Activated CD8-positive, alpha-beta memory T cell treated with anti-CD3 and anti-CD28 coated beads for 36 hours (primary cell): ENCODE measurements around the gene ARHGAP26. TPM values are rescaled to one million over a fixed set of nuclear protein-coding genes. Genes with fewer than 3 reads are reported as not detected.
"Not testable (repeated sequence)": the region's sequence is repeated elsewhere in the genome, so short reads cannot be mapped to it uniquely, and the experiment has no call there.

ENCODE experiments used
- CTCF ChIA-PET: fragments of 350-600 bp; sonication (Branson Sonifier 250); formaldehyde crosslinking; loops from one replicate; lab custom pipeline; 2021; ENCODE audit warnings: antibody characterized with exemption; lab: Charles Lee
- POLR2A ChIA-PET: fragments of 350-600 bp; sonication (Branson Sonifier 250); formaldehyde crosslinking; loops from one replicate; lab custom pipeline; 2021; ENCODE audit warnings: antibody characterized with exemption; lab: Charles Lee
- total RNA-seq, 2 experiments: library from RNA; stranded (reverse); gene quantifications; one replicate each; pipeline ENCODE4 v1.2.3, GENCODE V29; 2021

ARHGAP26 gene
- total RNA-seq, 2 experiments from 2014 or later: 15.6 to 15.7 TPM

DNA sequence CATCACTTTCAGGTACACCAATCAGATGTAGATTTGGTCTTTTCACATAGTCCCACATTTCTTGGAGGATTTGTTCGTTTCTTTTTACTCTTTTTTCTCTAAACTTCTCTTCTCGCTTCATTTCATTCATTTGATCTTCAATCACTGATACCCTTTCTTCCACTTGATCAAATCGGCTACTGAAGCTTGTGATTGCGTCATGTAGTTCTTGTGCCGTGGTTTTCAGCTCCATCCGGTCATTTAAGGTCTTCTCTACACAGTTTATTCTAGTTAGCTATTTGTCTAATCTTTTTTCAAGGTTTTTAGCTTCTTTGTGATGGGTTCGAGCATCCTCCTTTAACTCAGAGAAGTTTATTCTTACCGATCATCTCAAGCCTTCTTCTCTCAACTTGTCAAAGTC, 219.9 kb downstream of the ARHGAP26 start:
- POLR2A ChIA-PET: not testable (repeated sequence)

DNA sequence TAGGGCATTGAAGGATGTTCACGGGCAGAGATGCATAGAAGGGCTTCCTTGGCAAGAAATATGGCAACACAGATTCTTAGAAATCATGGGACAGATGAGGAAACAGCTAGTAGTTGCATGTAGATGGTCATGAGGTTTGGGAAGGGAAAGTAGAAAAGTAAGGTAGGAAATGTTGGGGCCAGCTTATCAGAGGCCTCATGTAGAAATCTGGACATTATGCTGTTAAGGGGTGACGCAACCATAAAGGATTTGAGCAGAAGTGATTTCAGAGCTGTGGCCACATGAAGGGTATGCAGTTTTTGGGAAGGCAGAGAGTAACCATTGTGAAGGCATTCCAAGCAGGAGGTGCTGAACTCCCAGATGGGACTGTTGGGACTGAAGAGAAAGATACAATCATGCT, 224.0 kb downstream of the ARHGAP26 start:
- ChIA-PET POLR2A (no interaction called here), CTCF (no interaction called here)

More for the DNA sequence above, 219.9 kb downstream of the ARHGAP26 start:
- CTCF ChIA-PET: not testable (repeated sequence)

DNA sequence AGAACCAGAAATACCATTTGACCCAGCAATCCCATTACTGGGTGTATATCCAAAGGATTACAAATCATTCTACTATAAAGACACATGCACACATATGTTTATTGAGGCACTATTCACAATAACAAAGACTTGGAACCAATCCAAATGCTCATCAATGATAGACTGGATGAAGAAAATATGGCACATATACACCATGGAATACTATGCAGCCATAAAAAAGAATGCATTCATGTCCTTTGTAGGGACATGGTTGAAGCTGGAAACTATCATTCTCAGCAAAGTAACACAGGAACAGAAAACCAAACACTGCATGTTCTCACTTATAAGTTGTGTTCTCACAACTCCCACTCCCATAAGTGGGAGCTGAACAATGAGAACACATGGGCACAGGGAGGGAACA, 225.4 kb downstream of the ARHGAP26 start:
- POLR2A ChIA-PET: interaction anchor here (0.6 kb wide), 1 partner anchor 9 kb away, joined by 3 read pairs; no protein-coding TSS in a partner anchor

DNA sequence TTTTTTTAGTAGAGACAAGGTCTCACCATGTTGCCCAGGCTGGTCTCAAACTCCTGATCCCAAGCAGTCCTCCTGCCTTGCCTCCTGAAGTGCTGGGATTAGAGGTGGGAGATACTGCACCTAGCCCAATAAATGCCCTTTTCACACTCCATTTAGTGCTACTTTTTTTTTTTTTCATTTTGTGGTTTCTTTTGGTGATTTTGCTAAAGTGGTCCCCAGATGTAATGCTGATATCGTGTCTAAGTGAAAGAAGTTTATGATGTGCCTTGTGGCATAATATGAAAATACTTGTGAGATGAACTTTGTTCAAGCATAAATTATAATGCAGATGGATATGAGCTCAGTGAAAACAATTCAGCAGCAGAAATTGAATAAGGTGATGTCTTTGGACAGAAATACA, 227.4 kb downstream of the ARHGAP26 start:
- ChIA-PET CTCF (interaction anchor here (0.7 kb wide), 1 partner anchor 344 kb away, joined by 3 read pairs; no protein-coding TSS in a partner anchor), POLR2A (no interaction called here)

More for the DNA sequence above, 225.4 kb downstream of the ARHGAP26 start:
- CTCF ChIA-PET: not testable (repeated sequence)

DNA sequence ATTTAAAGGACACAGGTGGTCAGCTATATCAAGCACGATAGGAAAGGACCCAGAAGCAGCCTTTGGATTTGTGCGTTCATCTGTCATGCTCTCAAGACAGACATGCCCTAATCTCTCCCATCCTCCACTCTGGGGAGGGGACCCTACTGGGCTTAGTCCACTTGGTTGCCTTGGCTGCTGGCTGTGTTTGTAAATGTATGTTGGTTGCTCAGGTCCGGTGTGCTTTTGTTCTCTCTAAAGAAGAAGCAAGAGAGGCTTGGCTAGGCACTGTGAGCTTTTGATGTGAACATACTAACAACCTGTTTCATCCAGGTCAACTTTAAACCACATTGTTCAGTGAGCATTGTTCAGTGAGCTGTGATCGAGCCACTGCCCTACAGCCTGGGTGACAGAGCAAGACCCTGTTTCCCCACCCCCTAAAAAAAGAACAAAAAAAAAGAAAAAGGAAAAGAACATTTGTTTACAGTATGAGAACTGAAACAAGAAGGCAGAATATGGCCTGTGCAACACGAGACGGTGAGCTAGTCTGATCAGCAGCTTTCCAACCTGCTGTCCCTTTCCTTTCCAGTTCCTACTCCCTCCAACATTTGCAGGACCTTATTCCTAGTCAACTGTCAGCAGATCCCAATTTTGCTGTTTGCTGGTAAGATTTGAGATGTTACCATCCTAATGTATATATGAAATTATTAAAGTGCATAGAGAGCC, 228.3 kb downstream of the ARHGAP26 start:
- ChIA-PET CTCF (interaction anchor here (0.7 kb wide), 1 partner anchor 344 kb away, joined by 3 read pairs; no protein-coding TSS in a partner anchor), POLR2A (no interaction called here)

DNA sequence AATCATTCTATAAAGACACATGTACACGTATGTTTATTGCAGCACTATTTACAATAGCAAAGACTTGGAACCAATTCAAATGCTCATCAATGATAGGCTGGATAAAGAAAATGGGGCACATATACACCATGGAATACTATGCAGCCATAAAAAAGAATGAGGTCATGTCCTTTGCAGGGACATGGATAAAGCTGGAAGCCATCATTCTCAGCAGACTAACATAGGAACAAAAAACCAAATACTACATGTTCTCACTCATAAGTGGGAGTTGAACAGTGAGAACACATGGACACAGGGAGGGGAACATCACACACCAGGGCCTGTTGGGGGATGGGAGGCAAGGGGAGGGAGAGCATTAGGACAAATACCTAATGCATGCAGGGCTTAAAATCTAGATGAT, 230.4 kb downstream of the ARHGAP26 start:
- POLR2A ChIA-PET: interaction anchor here (0.6 kb wide), 1 partner anchor 22 kb away, joined by 4 read pairs; no protein-coding TSS in a partner anchor
- CTCF ChIA-PET: not testable (repeated sequence)

DNA sequence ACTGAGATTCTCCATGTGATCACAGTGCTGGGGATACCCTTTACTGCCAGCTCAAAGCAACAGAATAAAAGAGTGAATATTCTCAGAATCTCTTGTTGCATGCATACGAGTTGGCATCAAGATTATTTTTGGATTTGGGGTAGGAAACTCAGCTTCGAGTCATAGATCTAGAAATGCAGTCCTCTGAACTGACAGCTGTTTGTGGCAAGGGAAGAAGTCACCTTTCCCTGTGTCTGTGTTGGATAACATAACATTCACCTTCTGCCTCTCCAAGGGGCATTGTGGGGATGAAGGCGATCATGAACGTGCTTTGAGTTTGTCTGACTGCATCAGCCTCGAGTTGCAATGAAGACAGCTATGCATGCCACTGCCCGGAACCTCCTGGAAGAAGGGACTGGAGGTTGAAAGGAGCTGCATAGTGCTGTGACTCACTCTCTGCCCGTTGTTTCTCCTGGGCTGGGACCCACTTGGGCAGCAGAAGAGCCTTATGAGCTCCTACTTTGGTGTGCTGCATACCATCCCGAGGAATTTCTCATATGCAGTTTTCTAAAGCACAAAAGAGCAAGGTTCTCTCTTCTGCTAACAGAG, 231.7 kb downstream of the ARHGAP26 start:
- POLR2A ChIA-PET: interaction anchor here (0.6 to 2.1 kb wide), 3 partner anchors 33 to 403 kb away, joined by 4 to 14 read pairs (median 6); partner anchors contain the start of gene NR3C1
- CTCF ChIA-PET: interaction anchor here (0.9 to 1.7 kb wide), 5 partner anchors 34 to 432 kb away, joined by 3 to 7 read pairs (median 3); partner anchors contain the start of gene NR3C1

DNA sequence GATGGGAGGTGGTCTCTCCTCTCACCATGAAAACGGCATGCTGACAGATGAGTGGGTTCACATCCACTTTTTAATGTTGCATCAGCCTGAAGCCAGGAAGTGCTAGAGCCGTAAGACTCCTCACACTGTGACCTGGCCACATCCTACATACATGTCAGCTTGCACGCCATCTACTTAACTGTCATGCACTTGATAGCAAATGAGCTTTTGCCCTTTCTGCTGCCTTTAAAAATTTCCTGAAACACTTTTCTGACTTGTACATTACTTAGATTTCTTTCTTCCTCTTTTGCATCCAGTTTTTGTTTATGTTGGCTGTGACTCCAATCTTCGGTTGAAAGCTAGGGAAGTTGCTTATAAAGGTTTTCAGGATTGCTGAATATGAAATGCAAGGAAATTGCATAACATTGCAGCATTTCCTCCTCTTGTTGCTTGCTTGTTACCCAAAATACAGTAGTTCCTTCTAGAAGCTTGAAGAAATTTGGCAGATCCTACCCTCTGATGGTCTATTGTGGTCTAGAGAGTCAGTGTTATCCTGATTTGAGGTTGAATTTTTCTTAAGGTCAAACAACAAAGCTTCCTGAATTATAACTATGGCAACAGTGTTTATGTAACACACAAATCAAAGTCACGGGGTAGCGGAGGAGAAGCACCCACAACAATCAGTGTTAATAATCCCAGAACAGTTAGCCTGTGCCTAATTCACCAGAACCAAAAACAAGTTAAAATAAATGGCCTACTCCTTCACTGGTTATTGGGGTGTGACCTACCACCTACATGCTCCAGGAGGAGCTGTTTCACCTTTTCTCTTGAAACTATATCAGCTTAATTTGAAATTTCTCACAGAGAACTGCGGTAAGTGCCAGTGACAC, 232.5 kb downstream of the ARHGAP26 start:
- POLR2A ChIA-PET: interaction anchor here (1.1 to 2.1 kb wide), 4 partner anchors 77 to 824 kb away, joined by 3 to 14 read pairs (median 4); partner anchors contain the start of gene NR3C1
- CTCF ChIA-PET: interaction anchor here (1.0 to 2.2 kb wide), 8 partner anchors 27 to 1189 kb away, joined by 3 to 8 read pairs (median 4); partner anchors contain the start of genes KCTD16, NR3C1 and YIPF5

DNA sequence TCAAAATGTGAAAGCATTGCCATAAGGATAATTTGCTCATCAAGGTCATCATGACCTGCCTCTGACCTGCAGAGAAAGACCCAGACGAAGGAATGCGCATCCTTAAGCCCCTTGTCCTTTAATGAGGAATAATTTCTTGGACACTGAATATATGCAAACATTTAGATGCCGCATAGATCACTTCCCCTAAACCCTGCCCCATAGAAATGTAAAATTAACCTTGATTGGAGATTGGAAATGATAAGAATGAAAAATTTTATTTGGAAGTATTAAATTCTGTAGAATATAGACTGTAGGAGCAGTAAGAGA, 233.1 kb downstream of the ARHGAP26 start:
- ChIA-PET CTCF (interaction anchor here (0.7 to 2.2 kb wide), 7 partner anchors 17 to 1188 kb away, joined by 3 to 8 read pairs (median 3); partner anchors contain the start of genes KCTD16 and YIPF5), POLR2A (interaction anchor here (0.7 to 2.1 kb wide), 5 partner anchors 77 to 824 kb away, joined by 3 to 14 read pairs (median 4); partner anchors contain the start of gene NR3C1)

DNA sequence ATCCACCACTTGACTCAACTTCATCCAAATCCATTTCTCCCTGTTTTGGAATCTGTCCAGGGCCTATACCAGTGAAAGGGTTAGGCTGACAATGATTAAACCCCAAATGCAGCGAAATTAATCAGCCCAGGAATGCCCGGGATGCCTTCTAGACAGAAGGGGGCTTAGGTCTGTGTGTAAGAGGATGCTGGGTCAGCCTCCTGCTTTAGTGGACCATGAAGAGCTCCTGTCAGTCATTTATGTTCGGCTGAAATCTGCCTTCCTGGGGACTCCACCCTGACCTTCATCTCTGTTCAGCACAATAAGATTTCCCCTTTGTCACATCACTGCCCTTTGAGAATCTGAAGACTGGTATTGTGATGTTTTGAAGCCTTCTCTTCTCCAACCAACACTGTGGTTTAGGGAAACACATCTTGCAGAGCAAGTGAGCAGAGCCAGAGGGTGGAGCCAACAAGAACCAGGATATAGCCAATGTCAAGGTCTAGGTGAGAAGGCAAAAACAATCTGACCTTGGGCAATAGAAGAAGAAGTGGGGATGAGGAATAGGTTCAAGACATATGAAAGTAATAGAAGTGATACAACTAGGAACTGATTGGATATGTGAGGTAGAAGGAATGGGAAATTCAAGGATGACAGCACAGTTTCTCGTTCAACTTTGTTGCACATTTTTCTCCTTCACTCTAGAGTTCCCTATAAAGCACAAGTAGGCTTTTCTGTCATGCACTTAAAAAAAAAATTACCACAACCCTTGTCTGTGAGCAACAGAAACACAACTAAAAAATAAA, 234.4 kb downstream of the ARHGAP26 start:
- POLR2A ChIA-PET: interaction anchor here (0.6 to 0.7 kb wide), 2 partner anchors 9 to 237 kb away, joined by 3 to 7 read pairs; no protein-coding TSS in a partner anchor

DNA sequence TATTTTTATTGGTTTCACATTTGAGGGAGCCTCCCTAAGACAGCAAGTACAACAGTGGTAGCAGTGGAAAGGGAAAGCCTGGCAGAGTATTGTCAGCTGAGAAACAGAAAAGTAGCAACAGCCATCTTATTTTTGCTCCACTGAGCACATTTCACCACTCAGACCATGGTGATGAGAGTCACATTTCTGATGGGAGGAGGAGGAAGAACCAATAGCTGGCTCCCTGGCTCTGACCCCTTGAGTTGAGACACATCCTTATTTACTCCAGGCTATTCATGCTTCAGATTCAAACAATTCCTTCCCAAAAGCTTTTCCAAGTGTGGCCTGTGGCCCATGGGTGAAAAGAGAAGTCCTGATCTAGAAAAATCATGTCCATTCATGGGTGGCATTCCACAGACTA, 236.3 kb downstream of the ARHGAP26 start:
- ChIA-PET CTCF (interaction anchor here (0.7 kb wide), 3 partner anchors 24 to 132 kb away, joined by 3 to 4 read pairs (median 4); no protein-coding TSS in a partner anchor), POLR2A (no interaction called here)

More for the DNA sequence above, 234.4 kb downstream of the ARHGAP26 start:
- CTCF ChIA-PET: interaction anchor here (0.6 to 2.2 kb wide), 4 partner anchors 29 to 445 kb away, joined by 3 to 8 read pairs (median 4); no protein-coding TSS in a partner anchor

DNA sequence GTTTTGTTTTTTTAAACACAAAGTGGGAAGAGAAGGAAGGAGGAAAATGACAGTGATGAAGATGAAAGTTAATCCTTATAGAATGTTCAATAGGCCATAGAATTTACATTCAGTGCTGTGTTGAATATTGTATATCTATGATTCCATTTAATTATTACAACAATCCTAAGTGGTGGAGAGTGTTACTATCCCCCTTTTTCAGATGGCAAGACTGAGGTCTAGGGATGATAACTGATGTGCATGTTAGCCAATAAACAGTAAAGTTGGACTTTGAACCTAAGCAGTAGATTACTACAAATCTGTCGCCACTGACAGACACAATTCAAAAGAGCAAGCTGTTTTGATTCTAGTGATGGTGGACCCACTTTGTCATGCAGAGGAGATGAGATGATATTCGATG, 237.9 kb downstream of the ARHGAP26 start:
- POLR2A ChIA-PET: no interaction called here

DNA sequence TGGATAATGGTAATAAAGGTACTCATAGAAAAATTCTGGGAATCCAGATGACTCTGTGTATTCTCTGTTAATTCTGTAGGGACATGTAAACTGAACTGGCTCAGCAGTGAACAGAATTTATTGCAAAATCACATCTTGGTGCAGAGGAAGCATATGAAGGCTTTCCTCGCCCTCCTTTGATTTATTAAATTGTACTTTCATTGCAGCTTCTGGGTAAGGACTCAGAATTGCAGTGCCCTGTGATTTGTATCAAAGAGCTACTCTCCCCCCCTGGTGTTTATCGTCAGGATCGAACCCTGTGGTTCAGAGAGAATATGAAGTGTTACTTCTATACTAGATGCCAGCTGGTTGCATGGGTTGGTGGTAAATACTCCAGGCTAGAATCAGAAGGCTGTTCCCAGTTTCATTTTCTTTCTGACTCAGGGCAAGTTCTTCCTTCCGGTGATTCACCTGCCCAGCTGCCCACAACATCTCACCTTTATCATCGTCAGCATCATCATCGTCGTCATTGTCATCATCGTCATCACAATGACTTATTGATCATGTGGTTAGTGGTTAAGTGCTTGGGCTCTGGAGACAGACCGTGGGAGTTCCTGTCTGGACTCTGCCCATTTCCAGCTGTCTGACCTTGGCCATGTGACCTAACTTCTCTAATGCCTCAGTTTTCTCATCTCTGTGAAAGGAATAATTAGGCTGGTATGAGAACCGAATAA, 238.8 kb downstream of the ARHGAP26 start:
- CTCF ChIA-PET: interaction anchor here (0.7 to 1.7 kb wide), 5 partner anchors 81 to 596 kb away, joined by 3 to 4 read pairs (median 3); no protein-coding TSS in a partner anchor
- POLR2A ChIA-PET: interaction anchor here (0.9 to 2.4 kb wide), 3 partner anchors 11 to 395 kb away, joined by 4 to 12 read pairs (median 5); partner anchors contain the start of gene NR3C1

More for the DNA sequence above, 237.9 kb downstream of the ARHGAP26 start:
- CTCF ChIA-PET: interaction anchor here (1.7 kb wide), 1 partner anchor 80 kb away, joined by 4 read pairs; no protein-coding TSS in a partner anchor

DNA sequence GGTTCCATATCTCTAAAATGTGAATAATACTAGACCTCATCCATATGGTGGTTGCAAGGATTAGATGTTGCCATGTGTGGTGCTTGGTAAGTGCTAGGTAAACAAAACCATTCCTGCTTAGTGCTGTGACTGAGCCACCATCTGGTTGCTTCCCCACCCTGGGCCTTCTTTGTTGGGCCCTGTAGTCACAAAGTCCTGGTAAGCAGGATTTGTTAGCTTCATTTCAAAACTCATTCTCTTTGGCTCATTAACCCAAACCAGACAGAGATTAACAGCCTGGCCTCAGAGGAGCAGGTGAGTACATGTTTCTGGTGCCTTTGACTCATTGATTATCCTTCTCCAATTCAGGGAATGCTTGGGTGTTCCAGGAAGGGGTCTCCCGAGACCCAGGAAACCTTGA, 240.2 kb downstream of the ARHGAP26 start:
- POLR2A ChIA-PET: interaction anchor here (2.4 kb wide), 1 partner anchor 394 kb away, joined by 12 read pairs; the partner anchor contains the start of gene NR3C1

DNA sequence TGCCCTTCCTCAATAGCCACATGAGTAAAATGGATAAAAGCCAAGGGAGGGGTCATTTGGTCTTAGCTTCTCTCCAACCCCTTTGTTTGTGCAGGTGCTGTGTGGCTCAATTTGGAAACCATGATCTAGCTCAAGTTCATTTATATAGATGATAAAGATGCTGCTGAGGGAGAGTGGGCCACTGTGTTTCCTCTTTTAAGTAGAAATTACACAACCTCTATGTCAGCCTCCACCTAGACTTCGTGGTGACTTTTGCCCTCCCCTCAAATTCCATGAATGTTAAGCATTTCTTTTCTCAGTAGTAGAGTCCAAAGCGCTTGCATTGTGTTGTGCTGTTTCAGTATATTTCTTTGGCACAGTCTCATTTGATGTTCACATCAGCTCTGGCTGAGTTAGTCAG, 241.4 kb downstream of the ARHGAP26 start:
- POLR2A ChIA-PET: no interaction called here
- CTCF ChIA-PET: no interaction called here

More for the DNA sequence above, 240.2 kb downstream of the ARHGAP26 start:
- CTCF ChIA-PET: no interaction called here

DNA sequence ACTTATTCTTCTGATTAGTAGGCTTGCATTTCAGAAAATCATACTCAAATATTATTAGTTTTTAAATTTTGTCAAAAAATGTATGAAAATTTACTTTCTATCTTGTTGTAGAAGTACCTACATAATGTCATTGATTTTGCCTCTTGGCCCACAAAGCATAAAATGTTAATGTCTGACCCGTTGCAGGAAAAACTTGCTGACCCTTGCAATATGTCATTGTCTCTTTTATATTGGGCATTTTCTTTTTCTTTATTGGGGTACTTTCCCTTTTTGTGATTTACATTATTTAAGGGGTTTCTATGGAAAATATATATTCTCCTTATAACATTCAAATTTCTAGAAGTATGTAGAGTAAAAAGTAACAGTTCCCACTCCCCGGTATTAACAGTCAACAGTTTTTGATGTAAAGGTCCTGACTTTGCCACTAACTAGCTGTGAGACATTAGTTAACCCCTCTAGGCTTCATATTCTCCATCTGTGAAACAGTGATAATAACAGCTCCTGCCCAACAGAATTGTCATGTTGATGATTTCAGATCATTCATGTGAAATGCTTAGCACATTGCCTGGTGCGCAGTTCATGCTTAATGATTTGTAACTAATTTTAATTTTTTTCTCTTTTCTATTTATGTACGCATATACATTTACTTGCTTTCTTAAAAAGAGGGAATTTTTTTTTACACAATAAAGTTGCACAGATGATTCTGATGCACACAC, 243.2 kb downstream of the ARHGAP26 start:
- ChIA-PET CTCF (no interaction called here), POLR2A (no interaction called here)
